Liver (tissue), 9 donors: Measurements from ENCODE around the gene SYCP2. TPM values are rescaled to one million over a fixed set of nuclear protein-coding genes. Genes with fewer than 3 reads are reported as not detected.

Source experiments
- DNase-seq: peaks from one replicate; pipeline ENCODE4 v3.0.0-alpha.2; 2017; ENCODE audit warnings: low spot score
- H3K27ac ChIP-seq, 2 donors: one replicate each; pipeline ENCODE4 v1.7.0; 2013; ENCODE audit warnings: inconsistent platforms in 2 of 2, low read length in 2 of 2, control low read depth in 1 of 2, low read depth in 1 of 2, mild to moderate bottlenecking in 1 of 2
- H3K27me3 ChIP-seq, 4 donors: one replicate each; pipeline versions ENCODE4 v1.6.1 to v1.7.0; 2013; ENCODE audit warnings: low read length in 3 of 4, inconsistent platforms in 1 of 4, mild to moderate bottlenecking in 1 of 4, moderate library complexity in 1 of 4; ENCODE audit not compliant: control insufficient read depth in 4 of 4, insufficient read depth in 4 of 4
- H3K36me3 ChIP-seq, 4 donors: one replicate each; pipeline versions ENCODE4 v1.6.1 to v1.7.0; 2013; ENCODE audit warnings: low read length in 3 of 4, mild to moderate bottlenecking in 3 of 4, low read depth in 1 of 4, moderate library complexity in 1 of 4; ENCODE audit not compliant: control insufficient read depth in 4 of 4, insufficient read depth in 3 of 4
- H3K4me1 ChIP-seq, 4 donors: one replicate each; pipeline versions ENCODE4 v1.6.1 to v1.7.0; 2013; ENCODE audit warnings: low read length in 3 of 4, mild to moderate bottlenecking in 3 of 4, moderate library complexity in 1 of 4; ENCODE audit not compliant: control insufficient read depth in 4 of 4, insufficient read depth in 4 of 4
- H3K4me3 ChIP-seq, 3 donors: one replicate each; pipeline versions ENCODE4 v1.6.1 to v1.7.0; 2013; ENCODE audit warnings: low read length in 3 of 3, control low read depth in 1 of 3, low read depth in 1 of 3, mild to moderate bottlenecking in 1 of 3
- H3K9ac ChIP-seq, 2 donors: one replicate each; pipeline ENCODE4 v1.7.0; 2013; ENCODE audit warnings: low read length in 2 of 2, mild to moderate bottlenecking in 2 of 2, moderate library complexity in 2 of 2, control low read depth in 1 of 2, low read depth in 1 of 2
- H3K9me3 ChIP-seq, 4 donors: one replicate each; pipeline versions ENCODE4 v1.6.1 to v1.7.0; 2013; ENCODE audit warnings: low read length in 3 of 4; ENCODE audit not compliant: control insufficient read depth in 4 of 4
- ATF3 ChIP-seq: IDR thresholded peaks from 2 replicates; pipeline ENCODE4 v1.6.1; 2016; ENCODE audit warnings: antibody characterized with exemption
- CTCF ChIP-seq: fragments of 150-350 bp; IDR thresholded peaks from 2 replicates; pipeline ENCODE4 v1.5.1; 2017; ENCODE audit warnings: improper control_type of control experiment, low read depth, low read length; ENCODE audit not compliant: missing input control
- EGR1 ChIP-seq, 2 donors: IDR thresholded peaks; 2 replicates each; pipeline ENCODE4 v1.6.1; 2016 to 2018; ENCODE audit warnings: antibody characterized with exemption in 2 of 2, low read depth in 2 of 2
- FOXA1 ChIP-seq: IDR thresholded peaks from 2 replicates; pipeline ENCODE4 v1.6.1; 2016; ENCODE audit warnings: antibody characterized with exemption
- FOXA2 ChIP-seq: IDR thresholded peaks from 2 replicates; pipeline ENCODE4 v1.6.1; 2016; ENCODE audit warnings: antibody characterized with exemption
- GABPA ChIP-seq, 2 donors: IDR thresholded peaks in 1 of 2; conservative IDR thresholded peaks in 1 of 2; 2 replicates each; pipeline ENCODE4 v1.6.1; 2016; ENCODE audit warnings: antibody characterized with exemption in 2 of 2, mild to moderate bottlenecking in 1 of 2, moderate library complexity in 1 of 2
- HNF4A ChIP-seq, 2 donors: conservative IDR thresholded peaks; 2 replicates each; pipeline ENCODE4 v1.6.1; 2016; ENCODE audit warnings: antibody characterized with exemption in 2 of 2, mild to moderate bottlenecking in 2 of 2
- HNF4G ChIP-seq: IDR thresholded peaks from 2 replicates; pipeline ENCODE4 v1.6.1; 2016; ENCODE audit warnings: antibody characterized with exemption
- JUND ChIP-seq, 2 donors: IDR thresholded peaks; 2 replicates each; pipeline ENCODE4 v1.6.1; 2016; ENCODE audit warnings: antibody characterized with exemption in 2 of 2
- MAX ChIP-seq: IDR thresholded peaks from 2 replicates; pipeline ENCODE4 v1.6.1; 2016; ENCODE audit warnings: antibody characterized with exemption
- NR2F2 ChIP-seq: IDR thresholded peaks from 2 replicates; pipeline ENCODE4 v1.6.1; 2016; ENCODE audit warnings: antibody characterized with exemption
- RAD21 ChIP-seq, 2 donors: IDR thresholded peaks; 2 replicates each; pipeline ENCODE4 v1.6.1; 2016; ENCODE audit warnings: antibody characterized with exemption in 2 of 2, mild to moderate bottlenecking in 2 of 2
- REST ChIP-seq: IDR thresholded peaks from 2 replicates; pipeline ENCODE4 v1.6.1; 2016; ENCODE audit warnings: antibody characterized with exemption, mild to moderate bottlenecking
- RXRA ChIP-seq, 2 donors: IDR thresholded peaks; 2 replicates each; pipeline ENCODE4 v1.6.1; 2017 to 2018; ENCODE audit warnings: antibody characterized with exemption in 2 of 2, mild to moderate bottlenecking in 1 of 2
- SP1 ChIP-seq: IDR thresholded peaks from 2 replicates; pipeline ENCODE4 v1.6.1; 2018; ENCODE audit warnings: antibody characterized with exemption, mild to moderate bottlenecking
- TAF1 ChIP-seq: conservative IDR thresholded peaks from 2 replicates; pipeline ENCODE4 v1.6.1; 2016; ENCODE audit warnings: antibody characterized with exemption, mild to moderate bottlenecking
- YY1 ChIP-seq: IDR thresholded peaks from 2 replicates; pipeline ENCODE4 v1.6.1; 2016; ENCODE audit warnings: antibody characterized with exemption, mild to moderate bottlenecking
- WGBS: extraction: QIAGEN DNeasy Blood & Tissue Kit; methylation state at CpG from one replicate; pipeline ENCODE4 v1.1.7; 2013; 5-methylcytosine and 5-hydroxymethylcytosine counted together
- polyA plus RNA-seq, 2 donors: library from polyadenylated mRNA; stranded (reverse) in 1 of 2; unstranded in 1 of 2; fragments of 200-250 nt in 1 of 2; fragments of >200 nt in 1 of 2; fragmentation: Nextera tagmentation in 1 of 2; extraction: Ambion mirVana in 1 of 2; gene quantifications; one replicate each; pipeline versions ENCODE4 v1.2.1 to v1.2.3, GENCODE V29; 2013 to 2015
- total RNA-seq, 2 donors: library from RNA; depleted of rRNA; stranded (reverse); fragments of >200 nt; gene quantifications; one replicate each; pipeline ENCODE4 v1.2.3, GENCODE V29; 2014
- donor health status: healthy.
- donor health status: healthy.
- donor health status: healthy.
- donor health status: healthy.
- donor health status: healthy.

The SYCP2 gene
- total and polyA plus RNA-seq, 4 donors, result 0.07 to 0.84 (median 0.38) TPM

GRCh38 chr20:59848182-59848581 is 85.3 kb downstream of the SYCP2 start (continued):
- TF ChIP-seq REST (no peak), RAD21 (IDR thresholded peaks at IDR 0.05) (no peak)

GRCh38 chr20:59845472-59845871 is 88.0 kb downstream of the SYCP2 start:
- H3K9ac ChIP-seq, result no peak overlapping the region
- WGBS, result 66% methylated on average over 3 of the region's 3 CpGs
- no peak overlapping the region for H3K27ac ChIP-seq
- no peaks in the 10 kb centered on the region for H3K27me3 ChIP-seq
- no peaks in the 10 kb centered on the region for H3K9me3 ChIP-seq
- no peak for TF ChIP-seq YY1
- no peak for TF ChIP-seq JUND (IDR thresholded peaks at IDR 0.05)
- no peak for TF ChIP-seq FOXA1
- TF ChIP-seq REST, result no peak
- no peak for DNase-seq
- no peak overlapping the region for H3K4me3 ChIP-seq
- no peaks in the 10 kb centered on the region for H3K4me1 ChIP-seq
- H3K36me3 ChIP-seq, result no peaks in the 10 kb centered on the region

GRCh38 chr20:59839400-59839799 is 94.0 kb downstream of the SYCP2 start:
- Histone ChIP-seq H3K9ac (no peak overlapping the region), H3K27me3 (no peaks in the 10 kb centered on the region), H3K9me3 (no peaks in the 10 kb centered on the region), H3K27ac (no peak overlapping the region), H3K4me1 (no peaks in the 10 kb centered on the region), H3K36me3 (no peaks in the 10 kb centered on the region), H3K4me3 (no peak overlapping the region)
- WGBS, result 69% methylated on average over 5 of the region's 5 CpGs
- no peak for DNase-seq
- TF ChIP-seq SP1 (no peak), HNF4A (conservative IDR thresholded peaks at IDR 0.05) (no peak), YY1 (no peak), CTCF (no peak), FOXA1 (no peak), RXRA (IDR thresholded peaks at IDR 0.05) (no peak), TAF1 (no peak), FOXA2 (no peak), REST (no peak), HNF4G (no peak), RAD21 (IDR thresholded peaks at IDR 0.05) (no peak), GABPA (IDR thresholded peaks at IDR 0.05 in 1 of 2, conservative IDR thresholded peaks at IDR 0.05 in 1 of 2) (no peak), MAX (no peak), JUND (IDR thresholded peaks at IDR 0.05) (no peak), ATF3 (no peak), NR2F2 (no peak), EGR1 (IDR thresholded peaks at IDR 0.05; ENCODE audit: low read depth in 2 of 2) (no peak)
